GM18517 (cell line): ENCODE results near the gene PKN2.
"Not testable (repeated sequence)": the region's sequence is repeated elsewhere in the genome, so short reads cannot be mapped to it uniquely, and the experiment has no call there.

Experiments
- ATAC-seq: cut with Tn5 transposase; IDR thresholded peaks from one replicate; pipeline ENCODE4 v1.9.1; 2021; ENCODE audit warnings: mild to moderate bottlenecking, moderate library complexity; ENCODE audit not compliant: unreplicated experiment

Gene PKN2

GRCh38 chr1:88876573-88877365 lies 192.7 kb downstream of the PKN2 start:
- no peak for ATAC-seq

- no peak for ATAC-seq
Measured at GRCh38 chr1:88877382-88877825, 193.3 kb downstream of the PKN2 start.

GRCh38 chr1:88877911-88878310 lies 193.8 kb downstream of the PKN2 start:
- no peak for ATAC-seq

- ATAC-seq, result no peak
Measured at GRCh38 chr1:88878731-88879130, 194.7 kb downstream of the PKN2 start.

- ATAC-seq, result not testable (repeated sequence)
Measured at GRCh38 chr1:88880717-88881116, 196.6 kb downstream of the PKN2 start.

- no peak for ATAC-seq
Measured at GRCh38 chr1:88883156-88883555, 199.1 kb downstream of the PKN2 start.
